ENCODE measurements around the gene VIL1. TPM values are rescaled to one million over a fixed set of nuclear protein-coding genes. Genes with fewer than 3 reads are reported as not detected.

Gene VIL1
- total and polyA plus RNA-seq, 2 of the 13 experiments (the other 11 are each of a cell fraction or from before 2014, with no cell fraction given): 287 to 301 TPM

DNA sequence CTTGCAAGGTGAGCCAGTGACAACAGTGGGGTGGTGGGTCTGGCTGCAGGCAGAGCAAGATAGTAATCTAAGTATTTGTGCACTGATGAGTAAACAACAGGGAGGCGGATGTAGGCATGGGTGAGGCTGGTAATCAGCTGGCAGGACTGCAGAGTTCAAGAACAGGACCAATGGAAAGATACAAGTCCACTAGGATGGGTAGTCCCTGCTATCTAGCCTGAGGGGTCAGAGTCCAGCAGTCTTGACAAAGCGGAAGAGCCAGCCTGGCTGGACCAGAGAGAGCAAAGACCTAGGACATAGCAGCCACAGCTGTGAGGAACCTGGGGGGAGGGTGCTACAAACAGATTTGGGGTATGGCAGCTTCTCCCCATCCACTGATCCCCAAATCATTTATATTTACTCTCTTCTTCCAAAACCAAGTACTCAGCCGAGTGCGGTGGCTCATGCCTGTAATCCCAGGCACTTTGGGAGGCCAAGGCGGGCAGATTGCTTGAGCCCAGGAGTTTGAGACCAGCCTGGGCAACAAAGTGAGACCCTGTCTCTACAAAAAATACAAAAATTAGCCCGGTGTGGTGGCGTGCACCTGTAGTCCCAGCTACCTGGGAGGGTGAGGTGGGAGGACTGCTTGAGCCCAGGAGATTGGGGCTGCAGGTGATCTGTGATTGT is 25.9 kb downstream of the VIL1 start (continued):
- peak; percentile 75 for TF ChIP-seq KMT2B (CRISPR knock-in tag; IDR thresholded peaks at IDR 0.05)
- peak; percentile 93; the same call in 1 of the 2 replicates for TF ChIP-seq ZSCAN9 (CRISPR knock-in tag; IDR thresholded peaks at IDR 0.05; ENCODE audit: borderline replicate concordance)
- TF ChIP-seq, protein P1, sequence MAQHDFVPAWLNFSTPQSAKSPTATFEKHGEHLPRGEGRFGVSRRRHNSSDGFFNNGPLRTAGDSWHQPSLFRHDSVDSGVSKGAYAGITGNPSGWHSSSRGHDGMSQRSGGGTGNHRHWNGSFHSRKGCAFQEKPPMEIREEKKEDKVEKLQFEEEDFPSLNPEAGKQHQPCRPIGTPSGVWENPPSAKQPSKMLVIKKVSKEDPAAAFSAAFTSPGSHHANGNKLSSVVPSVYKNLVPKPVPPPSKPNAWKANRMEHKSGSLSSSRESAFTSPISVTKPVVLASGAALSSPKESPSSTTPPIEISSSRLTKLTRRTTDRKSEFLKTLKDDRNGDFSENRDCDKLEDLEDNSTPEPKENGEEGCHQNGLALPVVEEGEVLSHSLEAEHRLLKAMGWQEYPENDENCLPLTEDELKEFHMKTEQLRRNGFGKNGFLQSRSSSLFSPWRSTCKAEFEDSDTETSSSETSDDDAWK (CRISPR knock-in tag; IDR thresholded peaks at IDR 0.05): no peak
- TF ChIP-seq AKAP8 (CRISPR knock-in tag; IDR thresholded peaks at IDR 0.05): peak; percentile 98
- TF ChIP-seq FIP1L1 (IDR thresholded peaks at IDR 0.05; ENCODE audit: borderline replicate concordance, insufficient read depth, low read depth, low read length): no peak
- peak; percentile 87; the same call in 1 of the 2 replicates for TF ChIP-seq PRMT3 (CRISPR knock-in tag; IDR thresholded peaks at IDR 0.05; ENCODE audit: borderline replicate concordance, low read depth)
- TF ChIP-seq REL (CRISPR knock-in tag; conservative IDR thresholded peaks at IDR 0.05): no peak
- TF ChIP-seq CAMTA2 (CRISPR knock-in tag; IDR thresholded peaks at IDR 0.05; ENCODE audit: borderline replicate concordance): no peak
- peak; percentile 73; the same call in 1 of the 2 replicates for TF ChIP-seq GTF3A (CRISPR knock-in tag; conservative IDR thresholded peaks at IDR 0.05)
- no peak for TF ChIP-seq TCF12 (IDR thresholded peaks at IDR 0.05)
- peak; percentile 88; the same call in 1 of the 2 replicates for TF ChIP-seq TCF12 (CRISPR knock-in tag; IDR thresholded peaks at IDR 0.05)
- TF ChIP-seq ZMYM2 (CRISPR knock-in tag; IDR thresholded peaks at IDR 0.05): peak; percentile 92
- peak; percentile 75 for TF ChIP-seq GABPB1 (CRISPR knock-in tag; IDR thresholded peaks at IDR 0.05)
- no peak for TF ChIP-seq CC2D1A (CRISPR knock-in tag; IDR thresholded peaks at IDR 0.05)
- TF ChIP-seq FOXM1 (CRISPR knock-in tag; IDR thresholded peaks at IDR 0.05): no peak
- TF ChIP-seq, protein P2, sequence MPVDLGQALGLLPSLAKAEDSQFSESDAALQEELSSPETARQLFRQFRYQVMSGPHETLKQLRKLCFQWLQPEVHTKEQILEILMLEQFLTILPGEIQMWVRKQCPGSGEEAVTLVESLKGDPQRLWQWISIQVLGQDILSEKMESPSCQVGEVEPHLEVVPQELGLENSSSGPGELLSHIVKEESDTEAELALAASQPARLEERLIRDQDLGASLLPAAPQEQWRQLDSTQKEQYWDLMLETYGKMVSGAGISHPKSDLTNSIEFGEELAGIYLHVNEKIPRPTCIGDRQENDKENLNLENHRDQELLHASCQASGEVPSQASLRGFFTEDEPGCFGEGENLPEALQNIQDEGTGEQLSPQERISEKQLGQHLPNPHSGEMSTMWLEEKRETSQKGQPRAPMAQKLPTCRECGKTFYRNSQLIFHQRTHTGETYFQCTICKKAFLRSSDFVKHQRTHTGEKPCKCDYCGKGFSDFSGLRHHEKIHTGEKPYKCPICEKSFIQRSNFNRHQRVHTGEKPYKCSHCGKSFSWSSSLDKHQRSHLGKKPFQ (CRISPR knock-in tag; IDR thresholded peaks at IDR 0.05; ENCODE audit: insufficient replicate concordance): peak; percentile 13
- TF ChIP-seq ZBTB21 (CRISPR knock-in tag; IDR thresholded peaks at IDR 0.05): no peak
- TF ChIP-seq, protein P3, sequence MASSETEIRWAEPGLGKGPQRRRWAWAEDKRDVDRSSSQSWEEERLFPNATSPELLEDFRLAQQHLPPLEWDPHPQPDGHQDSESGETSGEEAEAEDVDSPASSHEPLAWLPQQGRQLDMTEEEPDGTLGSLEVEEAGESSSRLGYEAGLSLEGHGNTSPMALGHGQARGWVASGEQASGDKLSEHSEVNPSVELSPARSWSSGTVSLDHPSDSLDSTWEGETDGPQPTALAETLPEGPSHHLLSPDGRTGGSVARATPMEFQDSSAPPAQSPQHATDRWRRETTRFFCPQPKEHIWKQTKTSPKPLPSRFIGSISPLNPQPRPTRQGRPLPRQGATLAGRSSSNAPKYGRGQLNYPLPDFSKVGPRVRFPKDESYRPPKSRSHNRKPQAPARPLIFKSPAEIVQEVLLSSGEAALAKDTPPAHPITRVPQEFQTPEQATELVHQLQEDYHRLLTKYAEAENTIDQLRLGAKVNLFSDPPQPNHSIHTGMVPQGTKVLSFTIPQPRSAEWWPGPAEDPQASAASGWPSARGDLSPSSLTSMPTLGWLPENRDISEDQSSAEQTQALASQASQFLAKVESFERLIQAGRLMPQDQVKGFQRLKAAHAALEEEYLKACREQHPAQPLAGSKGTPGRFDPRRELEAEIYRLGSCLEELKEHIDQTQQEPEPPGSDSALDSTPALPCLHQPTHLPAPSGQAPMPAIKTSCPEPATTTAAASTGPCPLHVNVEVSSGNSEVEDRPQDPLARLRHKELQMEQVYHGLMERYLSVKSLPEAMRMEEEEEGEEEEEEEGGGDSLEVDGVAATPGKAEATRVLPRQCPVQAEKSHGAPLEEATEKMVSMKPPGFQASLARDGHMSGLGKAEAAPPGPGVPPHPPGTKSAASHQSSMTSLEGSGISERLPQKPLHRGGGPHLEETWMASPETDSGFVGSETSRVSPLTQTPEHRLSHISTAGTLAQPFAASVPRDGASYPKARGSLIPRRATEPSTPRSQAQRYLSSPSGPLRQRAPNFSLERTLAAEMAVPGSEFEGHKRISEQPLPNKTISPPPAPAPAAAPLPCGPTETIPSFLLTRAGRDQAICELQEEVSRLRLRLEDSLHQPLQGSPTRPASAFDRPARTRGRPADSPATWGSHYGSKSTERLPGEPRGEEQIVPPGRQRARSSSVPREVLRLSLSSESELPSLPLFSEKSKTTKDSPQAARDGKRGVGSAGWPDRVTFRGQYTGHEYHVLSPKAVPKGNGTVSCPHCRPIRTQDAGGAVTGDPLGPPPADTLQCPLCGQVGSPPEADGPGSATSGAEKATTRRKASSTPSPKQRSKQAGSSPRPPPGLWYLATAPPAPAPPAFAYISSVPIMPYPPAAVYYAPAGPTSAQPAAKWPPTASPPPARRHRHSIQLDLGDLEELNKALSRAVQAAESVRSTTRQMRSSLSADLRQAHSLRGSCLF (CRISPR knock-in tag; IDR thresholded peaks at IDR 0.05; ENCODE audit: borderline replicate concordance): no peak
- TF ChIP-seq SMAD1 (CRISPR knock-in tag; IDR thresholded peaks at IDR 0.05; ENCODE audit: borderline replicate concordance, low read depth): no peak; the same call in 1 of the 2 replicates
- no peak for TF ChIP-seq PTBP1 (IDR thresholded peaks at IDR 0.05; ENCODE audit: low read depth, low read length, poor library complexity, severe bottlenecking)
- TF ChIP-seq ZFP37 (CRISPR knock-in tag; IDR thresholded peaks at IDR 0.05; ENCODE audit: borderline replicate concordance): 0 out of 2 replicates have a peak, but pooled peaks have one; percentile 73
- no peak; the same call in 1 of the 2 replicates for TF ChIP-seq HHEX (CRISPR knock-in tag; IDR thresholded peaks at IDR 0.05)
- no peak for TF ChIP-seq PLRG1 (conservative IDR thresholded peaks at IDR 0.05)

All from HepG2 (cell line).